SK-N-SH (cell line): ENCODE measurements around the gene FMN1. TPM values are rescaled to one million over a fixed set of nuclear protein-coding genes. Genes with fewer than 3 reads are reported as not detected.

Source experiments
- CTCF ChIA-PET: fragments of 300-600, 350-600 bp; formaldehyde crosslinking; extraction: SDS; loops from one replicate; lab custom pipeline; 2021; lab: Yijun Ruan, JAX
- POLR2A ChIA-PET: fragments of 350-600 bp; sonication (Branson Sonifier 250); formaldehyde crosslinking; extraction: SDS; loops from one replicate; lab custom pipeline; 2020; ENCODE audit warnings: antibody characterized with exemption, inconsistent platforms; lab: Yijun Ruan, JAX
- DNase-seq: peaks from one replicate; pipeline ENCODE4 v3.0.0; 2012
- H2AFZ ChIP-seq: fragments of 200-600 bp; sonication (generic); 2 replicates; pipeline ENCODE4 v1.8.1; 2016; ENCODE audit warnings: antibody characterized with exemption, mild to moderate bottlenecking, low read depth
- H3F3A ChIP-seq: fragments of 200-600 bp; sonication (generic); replicated peaks from 2 replicates; pipeline ENCODE3; 2016; ENCODE audit warnings: antibody characterized with exemption, mild to moderate bottlenecking; ENCODE audit not compliant: insufficient read depth
- H3K27ac ChIP-seq, 2 experiments: fragments of 200-500 bp in 1 of 2; fragments of 200-600 bp in 1 of 2; sonication (Bioruptor generic) in 1 of 2; sonication (generic), shearing (Covaris generic) in 1 of 2; 2 replicates each; pipeline versions ENCODE4 v1.5.1 to v1.6.1; 2014 to 2016; ENCODE audit warnings: low read depth in 2 of 2, inconsistent platforms in 1 of 2, low read length in 1 of 2, mild to moderate bottlenecking in 1 of 2, mixed read lengths in 1 of 2
- H3K27me3 ChIP-seq: fragments of 200-600 bp; sonication (generic), shearing (Covaris generic); 2 replicates; pipeline ENCODE4 v1.6.1; 2016; ENCODE audit warnings: mixed run types; ENCODE audit not compliant: insufficient read depth
- H3K36me3 ChIP-seq, 2 experiments: fragments of 200-500 bp in 1 of 2; fragments of 200-600 bp in 1 of 2; sonication (Bioruptor generic) in 1 of 2; sonication (generic) in 1 of 2; replicated peaks in 1 of 2; 2 replicates each; pipeline versions ENCODE3 to v1.5.1; 2014 to 2016; ENCODE audit warnings: low read length in 1 of 2, mild to moderate bottlenecking in 1 of 2; ENCODE audit not compliant: insufficient read depth in 2 of 2, control insufficient read depth in 1 of 2
- H3K4me1 ChIP-seq, 2 experiments: fragments of 200-500 bp in 1 of 2; fragments of 200-600 bp in 1 of 2; sonication (Bioruptor generic) in 1 of 2; sonication (generic), shearing (Covaris generic) in 1 of 2; 2 replicates each; pipeline versions ENCODE4 v1.5.1 to v1.6.1; 2014 to 2016; ENCODE audit warnings: low read depth in 1 of 2, low read length in 1 of 2, mixed run types in 1 of 2; ENCODE audit not compliant: insufficient read depth in 2 of 2, control insufficient read depth in 1 of 2
- H3K4me2 ChIP-seq: fragments of 200-600 bp; sonication (generic), shearing (Covaris generic); 2 replicates; pipeline ENCODE4 v1.6.1; 2017; ENCODE audit warnings: mixed run types
- H3K4me3 ChIP-seq, 2 experiments: fragments of 200-500 bp in 1 of 2; fragments of 200-600 bp in 1 of 2; sonication (Bioruptor generic) in 1 of 2; sonication (generic), shearing (Covaris generic) in 1 of 2; 2 replicates each; pipeline versions ENCODE4 v1.5.1 to v1.8.1; 2014 to 2016; ENCODE audit warnings: low read depth in 2 of 2, inconsistent platforms in 1 of 2, low read length in 1 of 2, mild to moderate bottlenecking in 1 of 2, mixed read lengths in 1 of 2, moderate library complexity in 1 of 2
- H3K79me2 ChIP-seq: fragments of 200-600 bp; sonication (generic); 2 replicates; pipeline ENCODE4 v1.8.1; 2017; ENCODE audit warnings: mild to moderate bottlenecking; ENCODE audit not compliant: insufficient read depth
- H3K9ac ChIP-seq: fragments of 200-600 bp; sonication (generic); 2 replicates; pipeline ENCODE4 v1.6.1; 2017; ENCODE audit warnings: mixed run types
- H3K9me2 ChIP-seq: fragments of 200-600 bp; sonication (generic); 2 replicates; pipeline ENCODE4 v1.6.1; 2017; ENCODE audit warnings: mixed run types
- H3K9me3 ChIP-seq: fragments of 200-600 bp; sonication (generic); 2 replicates; pipeline ENCODE4 v1.6.1; 2017; ENCODE audit warnings: mixed run types, mild to moderate bottlenecking, moderate library complexity
- H4K20me1 ChIP-seq: fragments of 200-600 bp; sonication (generic); 2 replicates; pipeline ENCODE4 v1.6.1; 2017; ENCODE audit warnings: mild to moderate bottlenecking, mixed run types; ENCODE audit not compliant: insufficient read depth
- CHD2 ChIP-seq: fragments of 150-350 bp; IDR thresholded peaks from 2 replicates; pipeline ENCODE4 v1.6.1; 2018; ENCODE audit warnings: low read length; ENCODE audit not compliant: partially characterized antibody
- CTCF ChIP-seq: fragments of 200-600 bp; sonication (generic); IDR thresholded peaks from 2 replicates; pipeline ENCODE4 v1.6.1; 2017; ENCODE audit warnings: antibody characterized with exemption, mild to moderate bottlenecking, moderate library complexity
- EZH2phosphoT487 ChIP-seq: fragments of 200-600 bp; sonication (generic); IDR thresholded peaks from 2 replicates; pipeline ENCODE4 v1.6.1; 2017; ENCODE audit warnings: low read depth, mixed run types, mild to moderate bottlenecking, antibody characterized with exemption, moderate library complexity, borderline replicate concordance
- FOXM1 ChIP-seq: IDR thresholded peaks from 2 replicates; pipeline ENCODE4 v1.4.0; 2012; ENCODE audit warnings: low read depth, mild to moderate bottlenecking
- GABPA ChIP-seq: IDR thresholded peaks from 2 replicates; pipeline ENCODE4 v1.4.0; 2012; ENCODE audit warnings: low read depth, mild to moderate bottlenecking
- GATA2 ChIP-seq: sonication (generic); formaldehyde crosslinking; IDR thresholded peaks from 2 replicates; pipeline ENCODE4 v1.5.0; 2020; ENCODE audit warnings: mild to moderate bottlenecking, missing genetic modification reagents
- JUND ChIP-seq: IDR thresholded peaks from 2 replicates; pipeline ENCODE4 v1.4.0; 2012
- MAX ChIP-seq: IDR thresholded peaks from 2 replicates; pipeline ENCODE4 v1.4.0; 2012; ENCODE audit warnings: low read depth
- MEF2A ChIP-seq: IDR thresholded peaks from 2 replicates; pipeline ENCODE4 v1.4.0; 2012; ENCODE audit warnings: low read depth, borderline replicate concordance
- NFIC ChIP-seq: IDR thresholded peaks from 2 replicates; pipeline ENCODE4 v1.4.0; 2012; ENCODE audit warnings: borderline replicate concordance
- NRF1 ChIP-seq: IDR thresholded peaks from 2 replicates; pipeline ENCODE4 v1.6.1; 2012; ENCODE audit warnings: low read depth, mild to moderate bottlenecking, low read length
- PBX3 ChIP-seq: IDR thresholded peaks from 2 replicates; pipeline ENCODE4; 2012
- RAD21 ChIP-seq: IDR thresholded peaks from 2 replicates; pipeline ENCODE4 v1.6.1; 2012; ENCODE audit warnings: mild to moderate bottlenecking, low read length
- RFX5 ChIP-seq: IDR thresholded peaks from 2 replicates; pipeline ENCODE4 v1.6.1; 2012; ENCODE audit warnings: mild to moderate bottlenecking, improper control_type of control experiment, low read length
- SIN3A ChIP-seq: IDR thresholded peaks from 2 replicates; pipeline ENCODE4 v1.6.1; 2012; ENCODE audit warnings: low read depth, mild to moderate bottlenecking, low read length, moderate library complexity, borderline replicate concordance
- SMC3 ChIP-seq: IDR thresholded peaks from 2 replicates; pipeline ENCODE4 v1.6.1; 2012; ENCODE audit warnings: low read depth, low read length, improper control_type of control experiment
- TAF1 ChIP-seq: IDR thresholded peaks from 2 replicates; pipeline ENCODE4 v1.6.1; 2012; ENCODE audit warnings: low read depth, mild to moderate bottlenecking, low read length, moderate library complexity, borderline replicate concordance
- TEAD4 ChIP-seq: IDR thresholded peaks from 2 replicates; pipeline ENCODE4 v1.4.0; 2012; ENCODE audit warnings: mild to moderate bottlenecking, borderline replicate concordance; ENCODE audit not compliant: insufficient read depth
- USF1 ChIP-seq: IDR thresholded peaks from 2 replicates; pipeline ENCODE4 v1.4.0; 2012; ENCODE audit warnings: low read depth, borderline replicate concordance
- USF2 ChIP-seq: fragments of 150-350 bp; IDR thresholded peaks from 2 replicates; pipeline ENCODE4 v1.6.1; 2017; ENCODE audit warnings: antibody characterized with exemption, low read length, low read depth, borderline replicate concordance
- ZBTB33 ChIP-seq: IDR thresholded peaks from 2 replicates; pipeline ENCODE4 v1.4.0; 2012; ENCODE audit warnings: low read depth, borderline replicate concordance
- WGBS: methylation state at CpG from one replicate; pipeline ENCODE4 v1.1.6; 2017; ENCODE audit warnings: low lambda C conversion rate; 5-methylcytosine and 5-hydroxymethylcytosine counted together
- polyA plus RNA-seq, 3 experiments: library from polyadenylated mRNA; depleted of rRNA; stranded (reverse); fragments of >200 nt; gene quantifications; 2 replicates each; pipeline ENCODE4 v1.2.3, GENCODE V29; 2012

The FMN1 gene
- polyA plus RNA-seq, 1 of the 3 experiments (the other 2 are of a cell fraction), result 9.1 TPM

GRCh38 chr15:32826685-32827084 lies 367.8 kb downstream of the FMN1 start:
- H3K9me2 ChIP-seq, result no peaks in the 10 kb centered on the region
- 88% methylated on average over 5 of the region's 5 CpGs for WGBS
- no peak overlapping the region for H3K4me2 ChIP-seq
- CTCF ChIA-PET, result interaction anchor here (1.2 to 1.6 kb wide), 2 partner anchors 18 to 164 kb away, joined by 4 to 5 read pairs; no protein-coding TSS in a partner anchor
- TF ChIP-seq CTCF (no peak), EZH2phosphoT487 (no peak), RFX5 (no peak), SMC3 (no peak), RAD21 (no peak), SIN3A (no peak), CHD2 (no peak), GABPA (no peak), JUND (no peak)
- no peak overlapping the region for H3K4me3 ChIP-seq
- no peaks in the 10 kb centered on the region for H3K9me3 ChIP-seq
- no peak for DNase-seq
- peaks cover 5 to 17% of the 10 kb centered on the region in 2 experiments for H3K36me3 ChIP-seq
- H2AFZ ChIP-seq, result no peak overlapping the region
- H3F3A ChIP-seq, result peaks cover 70% of the 10 kb centered on the region
- POLR2A ChIA-PET, result no interaction called here
- H3K9ac ChIP-seq, result no peak overlapping the region
- peaks cover 0 to 42% of the 10 kb centered on the region in 2 experiments; a peak in 3 of 4 replicates for H3K4me1 ChIP-seq
- peak overlapping the region in 1 of 2 experiments; percentile 93; a peak in 2 of 4 replicates for H3K27ac ChIP-seq
- peaks cover 40% of the 10 kb centered on the region; the same call in 1 of the 2 replicates for H3K79me2 ChIP-seq
- H3K27me3 ChIP-seq, result no peaks in the 10 kb centered on the region
- H4K20me1 ChIP-seq, result no peaks in the 10 kb centered on the region; the same call in 1 of the 2 replicates

GRCh38 chr15:32825219-32825618 lies 369.3 kb downstream of the FMN1 start:
- POLR2A ChIA-PET, result no interaction called here

More at GRCh38 chr15:32825219-32825618, 369.3 kb downstream of the FMN1 start:
- no peaks in the 10 kb centered on the region for H3K27me3 ChIP-seq
- DNase-seq, result no peak
- H3F3A ChIP-seq, result peaks cover 71% of the 10 kb centered on the region
- H3K9me3 ChIP-seq, result no peaks in the 10 kb centered on the region
- H2AFZ ChIP-seq, result no peak overlapping the region
- WGBS, result 45% methylated on average over 4 of the region's 4 CpGs
- no peaks in the 10 kb centered on the region for H3K9me2 ChIP-seq
- H3K4me3 ChIP-seq, result peak overlapping the region; percentile 6 to 40; a peak in 3 of 4 replicates
- no peaks in the 10 kb centered on the region; the same call in 1 of the 2 replicates for H4K20me1 ChIP-seq
- H3K36me3 ChIP-seq, result peaks cover 5 to 24% of the 10 kb centered on the region in 2 experiments
- H3K4me1 ChIP-seq, result peaks cover 0 to 42% of the 10 kb centered on the region in 2 experiments; a peak in 3 of 4 replicates
- H3K9ac ChIP-seq, result peak overlapping the region; percentile 72
- peaks cover 51% of the 10 kb centered on the region; the same call in 1 of the 2 replicates for H3K79me2 ChIP-seq
- peak overlapping the region; percentile 64 for H3K4me2 ChIP-seq
- CTCF ChIA-PET, result interaction anchor here (0.6 kb wide), 1 partner anchor 46 kb away, joined by 3 read pairs; no protein-coding TSS in a partner anchor
- peak overlapping the region; percentile 80 to 93; a peak in 3 of 4 replicates for H3K27ac ChIP-seq
- TF ChIP-seq USF1 (no peak), SIN3A (no peak), USF2 (no peak), MEF2A (no peak), ZBTB33 (no peak), GATA2 (no peak), MAX (no peak), TEAD4 (no peak), PBX3 (peak; percentile 32), FOXM1 (no peak), NFIC (0 out of 2 replicates have a peak, but pooled peaks have one; percentile 15), SMC3 (no peak), TAF1 (no peak), NRF1 (no peak)
